Mesenchymal stem cell (in vitro differentiated cells and primary cell): ENCODE measurements around the gene SNX3. TPM values are rescaled to one million over a fixed set of nuclear protein-coding genes. Genes with fewer than 3 reads are reported as not detected.
"Not testable (repeated sequence)": the region's sequence is repeated elsewhere in the genome, so short reads cannot be mapped to it uniquely, and the experiment has no call there.

Source experiments
- DNase-seq: peaks from one replicate; pipeline ENCODE4 v3.0.0-alpha.2; 2013
- H2AFZ ChIP-seq: one replicate; pipeline ENCODE4 v1.6.1; 2013; ENCODE audit warnings: low read depth, mild to moderate bottlenecking, control low read depth, inconsistent platforms, low read length, moderate library complexity
- H2AK5ac ChIP-seq: 2 replicates; pipeline ENCODE4 v1.6.1; 2013; ENCODE audit warnings: low read length, moderate library complexity, mild to moderate bottlenecking, inconsistent platforms; ENCODE audit not compliant: severe bottlenecking
- H2BK120ac ChIP-seq: one replicate; pipeline ENCODE4 v1.6.1; 2013; ENCODE audit warnings: low read depth, mild to moderate bottlenecking, inconsistent platforms, low read length, moderate library complexity
- H2BK12ac ChIP-seq, 2 experiments: one replicate each; pipeline ENCODE4 v1.6.1; 2013; ENCODE audit warnings: inconsistent platforms in 2 of 2, low read length in 2 of 2, mild to moderate bottlenecking in 2 of 2, moderate library complexity in 2 of 2, control low read depth in 1 of 2
- H2BK15ac ChIP-seq: one replicate; pipeline ENCODE4 v1.6.1; 2013; ENCODE audit warnings: mild to moderate bottlenecking, low read depth, inconsistent platforms; ENCODE audit not compliant: poor library complexity, severe bottlenecking
- H2BK5ac ChIP-seq: 2 replicates; pipeline ENCODE4 v1.6.1; 2013; ENCODE audit warnings: low read depth, mild to moderate bottlenecking, low read length, control low read depth, inconsistent platforms; ENCODE audit not compliant: poor library complexity, severe bottlenecking
- H3K14ac ChIP-seq, 2 experiments: one replicate each; pipeline ENCODE4 v1.6.1; 2013; ENCODE audit warnings: inconsistent platforms in 2 of 2, low read length in 2 of 2, control low read depth in 1 of 2, mild to moderate bottlenecking in 1 of 2, moderate library complexity in 1 of 2
- H3K18ac ChIP-seq, 2 experiments: one replicate each; pipeline ENCODE4 v1.6.1; 2013; ENCODE audit warnings: inconsistent platforms in 2 of 2, low read length in 2 of 2, control low read depth in 1 of 2, low read depth in 1 of 2, mild to moderate bottlenecking in 1 of 2
- H3K23ac ChIP-seq, 2 experiments: one replicate each; pipeline ENCODE4 v1.6.1; 2013; ENCODE audit warnings: inconsistent platforms in 2 of 2, low read length in 2 of 2, mild to moderate bottlenecking in 2 of 2, moderate library complexity in 2 of 2, control low read depth in 1 of 2
- H3K27ac ChIP-seq: 2 replicates; pipeline ENCODE4 v1.5.1; 2013; ENCODE audit warnings: mild to moderate bottlenecking, moderate library complexity, low read length, control low read depth, inconsistent platforms; ENCODE audit not compliant: poor library complexity, severe bottlenecking
- H3K27me3 ChIP-seq, 2 experiments: 2 replicates each; pipeline versions ENCODE4 v1.6.1 to v1.7.0; 2013; ENCODE audit warnings: low read length in 2 of 2, mild to moderate bottlenecking in 2 of 2, moderate library complexity in 2 of 2, control low read depth in 1 of 2, inconsistent platforms in 1 of 2; ENCODE audit not compliant: control insufficient read depth in 1 of 2, insufficient read depth in 1 of 2
- H3K36me3 ChIP-seq, 2 experiments: 2 replicates each; pipeline versions ENCODE4 v1.6.1 to v1.7.0; 2013; ENCODE audit warnings: low read length in 2 of 2, control low read depth in 1 of 2, inconsistent platforms in 1 of 2, low read depth in 1 of 2, mild to moderate bottlenecking in 1 of 2; ENCODE audit not compliant: insufficient read depth in 2 of 2, control insufficient read depth in 1 of 2
- H3K4ac ChIP-seq, 2 experiments: one replicate each; pipeline ENCODE4 v1.6.1; 2013; ENCODE audit warnings: inconsistent platforms in 2 of 2, low read length in 2 of 2, mild to moderate bottlenecking in 2 of 2, moderate library complexity in 2 of 2, control low read depth in 1 of 2, low read depth in 1 of 2
- H3K4me1 ChIP-seq: 2 replicates; pipeline ENCODE4 v1.6.1; 2013; ENCODE audit warnings: low read depth, low read length, control low read depth; ENCODE audit not compliant: control insufficient read depth, insufficient read depth
- H3K4me2 ChIP-seq: 2 replicates; pipeline ENCODE4 v1.6.1; 2013; ENCODE audit warnings: low read length, mild to moderate bottlenecking, inconsistent platforms; ENCODE audit not compliant: poor library complexity, severe bottlenecking
- H3K4me3 ChIP-seq, 2 experiments: 2 replicates each; pipeline versions ENCODE4 v1.5.1 to v1.7.0; 2013; ENCODE audit warnings: low read length in 2 of 2, mild to moderate bottlenecking in 2 of 2, control low read depth in 1 of 2, low read depth in 1 of 2; ENCODE audit not compliant: insufficient read depth in 1 of 2
- H3K79me1 ChIP-seq: replicated peaks from 2 replicates; pipeline ENCODE4 v1.6.1; 2013; ENCODE audit warnings: mild to moderate bottlenecking, control low read depth, low read length, inconsistent platforms; ENCODE audit not compliant: poor library complexity, severe bottlenecking
- H3K9ac ChIP-seq: 2 replicates; pipeline ENCODE4 v1.7.0; 2013; ENCODE audit warnings: mild to moderate bottlenecking, low read length, moderate library complexity
- H3K9me3 ChIP-seq: 2 replicates; pipeline ENCODE4 v1.7.0; 2013; ENCODE audit warnings: mild to moderate bottlenecking, low read length; ENCODE audit not compliant: control insufficient read depth
- H4K8ac ChIP-seq: one replicate; pipeline ENCODE4 v1.6.1; 2013; ENCODE audit warnings: inconsistent platforms, mild to moderate bottlenecking, low read length, moderate library complexity
- H4K91ac ChIP-seq: one replicate; pipeline ENCODE4 v1.6.1; 2013; ENCODE audit warnings: mild to moderate bottlenecking, low read length, inconsistent platforms
- WGBS: methylation state at CpG from one replicate; pipeline ENCODE4 v1.1.7; 2013; ENCODE audit warnings: mixed read lengths; 5-methylcytosine and 5-hydroxymethylcytosine counted together
- polyA plus RNA-seq, 2 experiments: library from polyadenylated mRNA; stranded (reverse); fragments of 200-250 nt; gene quantifications; one replicate each; pipeline ENCODE4 v1.2.3, GENCODE V29; 2013

Gene SNX3
- 333 TPM for polyA plus RNA-seq (2013, experiment 1 of 2)
- 348 TPM for polyA plus RNA-seq (2013, experiment 2 of 2)

DNA sequence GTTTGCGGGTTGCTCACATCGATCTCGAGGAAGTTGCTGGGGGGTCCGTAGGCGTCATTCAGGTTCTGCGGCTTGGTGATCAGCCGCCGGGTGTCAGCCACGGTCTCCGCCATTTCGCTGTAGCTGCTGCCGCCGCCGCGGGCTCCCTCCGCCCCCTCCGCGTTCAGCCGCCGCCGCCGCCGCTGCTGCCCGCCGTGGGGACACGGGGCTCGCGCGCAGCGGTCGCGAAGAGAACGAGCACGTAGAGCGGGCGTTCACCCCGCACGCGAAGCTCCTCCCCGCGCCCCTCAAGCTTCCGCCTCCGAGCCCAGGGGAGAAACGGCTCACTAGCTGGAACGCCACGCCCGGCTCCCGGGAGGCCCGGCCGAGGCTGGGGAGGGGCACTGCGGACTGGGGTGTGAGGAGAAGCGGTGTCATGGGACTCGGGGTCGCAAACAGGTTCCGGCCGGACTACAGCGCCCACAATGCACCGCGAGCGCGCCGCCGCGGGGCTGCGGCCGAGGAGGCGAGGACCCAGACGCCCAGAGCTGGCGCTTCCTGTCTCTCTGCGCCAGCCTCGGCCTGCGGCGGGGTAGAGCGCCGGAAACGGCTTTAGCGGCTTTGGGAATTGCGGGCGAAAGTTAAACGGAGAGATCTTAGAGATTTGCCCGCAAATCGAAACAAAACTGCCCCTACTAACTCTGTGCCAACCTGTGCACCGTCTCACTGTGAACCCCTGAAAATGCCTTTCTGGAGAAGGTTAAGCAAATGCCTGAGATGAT lies at the start of gene SNX3:
SNX3 (minus strand) TSS at position 232 of the 761 bp plus-strand sequence; CDS start at position 113, 119 bp downstream.
- Histone ChIP-seq H3K9ac (peak within 1 kb of the TSS; percentile 94), H3K27ac (peak within 1 kb of the TSS; percentile 80), H2BK120ac (peak within 1 kb of the TSS; percentile 77), H4K91ac (peak within 1 kb of the TSS; percentile 64), H3K27me3 (no peaks in the 10 kb centered on the region), H3K4me1 (peaks cover 8% of the 10 kb centered on the region), H3K4me3 (peak within 1 kb of the TSS; percentile 89 to 93), H2AFZ (peak within 1 kb of the TSS; percentile 89), H4K8ac (peak within 1 kb of the TSS; percentile 91), H2AK5ac (no peak within 1 kb of the TSS), H3K18ac (peak within 1 kb of the TSS; percentile 80 to 95), H2BK15ac (peak within 1 kb of the TSS; percentile 93), H2BK12ac (peak within 1 kb of the TSS; percentile 33 to 79), H2BK5ac (peak within 1 kb of the TSS; percentile 3), H3K9me3 (no peaks in the 10 kb centered on the region), H3K4me2 (peak within 1 kb of the TSS; percentile 95), H3K4ac (peak within 1 kb of the TSS; percentile 46 to 97), H3K14ac (peak within 1 kb of the TSS in 1 of 2 experiments; percentile 97), H3K79me1 (peaks cover 2% of the 10 kb centered on the region), H3K23ac (peak within 1 kb of the TSS in 1 of 2 experiments; percentile 99), H3K36me3 (peaks cover 0 to 7% of the 10 kb centered on the region in 2 experiments)
- peak; percentile 98 for DNase-seq
- WGBS: under 1% methylated on average over 82 of the region's 83 CpGs

- H3K4me1 ChIP-seq: no peaks in the 10 kb centered on the region
- H2AFZ ChIP-seq: no peak overlapping the region
- H3K9ac ChIP-seq: no peak overlapping the region
- H3K79me1 ChIP-seq: peaks cover 8% of the 10 kb centered on the region
- no peak overlapping the region for H3K27ac ChIP-seq
- no peak overlapping the region for H2BK15ac ChIP-seq
- H3K14ac ChIP-seq: no peak overlapping the region
- H3K36me3 ChIP-seq: no peaks in the 10 kb centered on the region
- H3K18ac ChIP-seq: no peak overlapping the region
- H3K9me3 ChIP-seq: no peaks in the 10 kb centered on the region
- H3K4me2 ChIP-seq: no peak overlapping the region
- no peak overlapping the region for H4K91ac ChIP-seq
- H2BK5ac ChIP-seq: no peak overlapping the region
- H3K4me3 ChIP-seq: no peak overlapping the region
- H2AK5ac ChIP-seq: no peak overlapping the region
- no peak overlapping the region for H3K4ac ChIP-seq
- H3K23ac ChIP-seq: no peak overlapping the region
- WGBS: 95% methylated on average over 5 of the region's 5 CpGs
- DNase-seq: no peak
- no peaks in the 10 kb centered on the region for H3K27me3 ChIP-seq
- H4K8ac ChIP-seq: no peak overlapping the region
- no peak overlapping the region for H2BK12ac ChIP-seq
- no peak overlapping the region for H2BK120ac ChIP-seq
Measured at GRCh38 chr6:108309844-108310243, 49.0 kb upstream of the SNX3 start.

DNA sequence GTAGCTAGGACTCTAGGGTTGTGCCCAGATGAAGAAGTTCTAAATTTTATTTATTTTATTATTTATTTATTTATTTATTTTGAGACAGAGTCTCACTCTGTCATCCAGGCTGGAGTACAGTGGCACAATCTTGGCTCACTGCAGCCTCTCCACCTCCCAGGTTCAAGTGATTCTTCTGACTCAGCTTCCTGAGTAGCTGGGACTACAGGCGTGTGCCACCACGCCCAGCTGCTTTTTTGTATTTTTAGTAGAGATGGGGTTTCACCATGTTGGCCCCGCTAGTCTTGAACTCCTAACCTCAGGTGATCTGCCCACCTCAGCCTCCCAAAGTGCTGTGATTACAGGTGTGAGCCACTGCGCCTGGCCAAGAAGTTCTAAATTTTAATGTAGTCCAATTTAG lies 47.8 kb upstream of the SNX3 start:
- H2BK120ac ChIP-seq, H3K18ac ChIP-seq, H3K27ac ChIP-seq, H3K79me1 ChIP-seq, DNase-seq, H3K4me2 ChIP-seq, H2BK5ac ChIP-seq, H3K9me3 ChIP-seq, H3K36me3 ChIP-seq, H3K4ac ChIP-seq, H3K4me1 ChIP-seq, H3K14ac ChIP-seq, H2AFZ ChIP-seq, H2AK5ac ChIP-seq, H2BK12ac ChIP-seq, H4K8ac ChIP-seq, H3K4me3 ChIP-seq, H3K9ac ChIP-seq, H2BK15ac ChIP-seq, H3K27me3 ChIP-seq, H4K91ac ChIP-seq, H3K23ac ChIP-seq: not testable (repeated sequence)
- 76% methylated on average over 4 of the region's 4 CpGs for WGBS

DNA sequence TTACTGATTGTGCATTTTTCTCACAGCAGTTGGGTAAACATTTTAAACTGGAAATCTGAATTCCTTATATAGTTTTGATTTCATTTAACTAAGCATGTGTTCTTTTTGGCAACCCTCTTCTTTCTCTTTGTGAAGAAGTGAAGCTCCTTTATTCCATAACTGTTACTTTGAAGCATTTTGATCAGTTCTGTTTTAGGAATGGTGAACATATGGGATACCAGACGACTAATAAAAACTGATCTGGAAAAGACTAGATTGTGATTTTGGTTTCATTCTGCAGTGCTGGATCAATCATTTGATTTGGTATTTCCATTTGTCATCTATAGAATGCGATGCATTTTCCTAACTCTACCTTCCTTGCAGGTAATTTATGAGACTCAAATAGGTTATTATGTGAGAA lies 43.8 kb upstream of the SNX3 start:
- H3K9me3 ChIP-seq: no peaks in the 10 kb centered on the region
- no peak overlapping the region for H2BK5ac ChIP-seq

More for the DNA sequence above, 43.8 kb upstream of the SNX3 start:
- no peak overlapping the region for H3K23ac ChIP-seq
- no peak overlapping the region for H2AFZ ChIP-seq
- H2BK120ac ChIP-seq: no peak overlapping the region
- H3K4ac ChIP-seq: no peak overlapping the region
- H3K18ac ChIP-seq: no peak overlapping the region
- H3K4me1 ChIP-seq: no peaks in the 10 kb centered on the region
- no peak for DNase-seq
- no peak overlapping the region for H3K27ac ChIP-seq
- no peaks in the 10 kb centered on the region for H3K36me3 ChIP-seq
- H3K14ac ChIP-seq: no peak overlapping the region
- H3K27me3 ChIP-seq: no peaks in the 10 kb centered on the region
- H4K8ac ChIP-seq: no peak overlapping the region
- no peak overlapping the region for H3K9ac ChIP-seq
- no peak overlapping the region for H2AK5ac ChIP-seq
- H3K4me2 ChIP-seq: no peak overlapping the region
- H2BK15ac ChIP-seq: no peak overlapping the region
- no peak overlapping the region for H4K91ac ChIP-seq
- H2BK12ac ChIP-seq: no peak overlapping the region
- peaks cover 9% of the 10 kb centered on the region for H3K79me1 ChIP-seq
- 96% methylated on average over 2 of the region's 2 CpGs for WGBS
- H3K4me3 ChIP-seq: no peak overlapping the region
